HG03565 (cell line): ENCODE measurements around the gene SCGB1D1.
"Not testable (repeated sequence)": the region's sequence is repeated elsewhere in the genome, so short reads cannot be mapped to it uniquely, and the experiment has no call there.

Experiments
- ATAC-seq: cut with Tn5 transposase; IDR thresholded peaks from one replicate; pipeline ENCODE4 v1.9.1; 2021; ENCODE audit warnings: mild to moderate bottlenecking, moderate library complexity; ENCODE audit not compliant: unreplicated experiment

SCGB1D1 gene

GRCh38 chr11:62157603-62158002 is 32.4 kb upstream of the SCGB1D1 start:
- ATAC-seq, result no peak

- no peak for ATAC-seq
Observed at GRCh38 chr11:62166371-62166770, 23.6 kb upstream of the SCGB1D1 start.

- ATAC-seq, result no peak
Observed at GRCh38 chr11:62169448-62169847, 20.6 kb upstream of the SCGB1D1 start.

- no peak for ATAC-seq
Observed at GRCh38 chr11:62169935-62170334, 20.1 kb upstream of the SCGB1D1 start.

GRCh38 chr11:62171261-62171723 is 18.7 kb upstream of the SCGB1D1 start:
- ATAC-seq, result no peak

GRCh38 chr11:62172294-62172693 is 17.7 kb upstream of the SCGB1D1 start:
- ATAC-seq, result no peak

GRCh38 chr11:62176766-62177165 is 13.2 kb upstream of the SCGB1D1 start:
- ATAC-seq, result no peak

GRCh38 chr11:62179995-62180394 is 10.0 kb upstream of the SCGB1D1 start:
- no peak for ATAC-seq

GRCh38 chr11:62181097-62181496 is 8.9 kb upstream of the SCGB1D1 start:
- no peak for ATAC-seq

GRCh38 chr11:62182147-62182891 is 7.7 kb upstream of the SCGB1D1 start:
- no peak for ATAC-seq

GRCh38 chr11:62186195-62186594 is 3.8 kb upstream of the SCGB1D1 start:
- ATAC-seq, result no peak

- no peak for ATAC-seq
Observed at GRCh38 chr11:62193952-62194351, 3.9 kb downstream of the SCGB1D1 start.

- ATAC-seq, result not testable (repeated sequence)
Observed at GRCh38 chr11:62195010-62195409, 5.0 kb downstream of the SCGB1D1 start.

- no peak for ATAC-seq
Observed at GRCh38 chr11:62195945-62196344, 5.9 kb downstream of the SCGB1D1 start.

- not testable (repeated sequence) for ATAC-seq
Observed at GRCh38 chr11:62197400-62197799, 7.4 kb downstream of the SCGB1D1 start.

GRCh38 chr11:62201376-62201775 is 11.4 kb downstream of the SCGB1D1 start:
- ATAC-seq, result no peak

- ATAC-seq, result no peak
Observed at GRCh38 chr11:62202910-62203309, 12.9 kb downstream of the SCGB1D1 start.

GRCh38 chr11:62204430-62204829 is 14.4 kb downstream of the SCGB1D1 start:
- no peak for ATAC-seq

GRCh38 chr11:62205441-62205840 is 15.4 kb downstream of the SCGB1D1 start:
- no peak for ATAC-seq

GRCh38 chr11:62206276-62207066 is 16.5 kb downstream of the SCGB1D1 start:
- ATAC-seq, result not testable (repeated sequence)

GRCh38 chr11:62208785-62209144 is 18.7 kb downstream of the SCGB1D1 start:
- no peak for ATAC-seq

GRCh38 chr11:62217191-62217748 is 27.3 kb downstream of the SCGB1D1 start:
- no peak for ATAC-seq
